Stimulated activated CD4-positive, alpha-beta T cell treated with anti-CD3 and anti-CD28 coated beads, Interleukin-4, amount 100 ng/mL, for 24 hours (primary cell): ENCODE measurements around the gene SH3RF1.

ENCODE experiments used
- DNase-seq: peaks from one replicate; pipeline ENCODE4 v3.0.0-alpha.2; 2020

SH3RF1 gene

GRCh38 chr4:169274033-169274432 is 3.3 kb upstream of the SH3RF1 start:
- no peak for DNase-seq

GRCh38 chr4:169272265-169272886 is 1.6 kb upstream of the SH3RF1 start:
- DNase-seq, result no peak

GRCh38 chr4:169271692-169272007 is 894 bp upstream of the SH3RF1 start:
- no peak for DNase-seq

- no peak for DNase-seq
These were observed 593 bp downstream of the SH3RF1 start for GRCh38 chr4:169269916-169270809.

GRCh38 chr4:169268951-169269760 is 1.6 kb downstream of the SH3RF1 start:
- no peak for DNase-seq

GRCh38 chr4:169267070-169267469 is 3.7 kb downstream of the SH3RF1 start:
- DNase-seq, result no peak

- DNase-seq, result no peak
These were observed 4.1 kb downstream of the SH3RF1 start for GRCh38 chr4:169266661-169267060.

GRCh38 chr4:169266081-169266480 is 4.7 kb downstream of the SH3RF1 start:
- no peak for DNase-seq

GRCh38 chr4:169263791-169264392 is 6.9 kb downstream of the SH3RF1 start:
- no peak for DNase-seq

GRCh38 chr4:169260217-169260866 is 10.4 kb downstream of the SH3RF1 start:
- DNase-seq, result no peak

- no peak for DNase-seq
These were observed 11.5 kb downstream of the SH3RF1 start for GRCh38 chr4:169259271-169259670.

- no peak for DNase-seq
These were observed 12.6 kb downstream of the SH3RF1 start for GRCh38 chr4:169258141-169258540.

GRCh38 chr4:169256856-169257761 is 13.6 kb downstream of the SH3RF1 start:
- no peak for DNase-seq

GRCh38 chr4:169256101-169256612 is 14.6 kb downstream of the SH3RF1 start:
- no peak for DNase-seq

- no peak for DNase-seq
These were observed 16.2 kb downstream of the SH3RF1 start for GRCh38 chr4:169254546-169254983.

- no peak for DNase-seq
These were observed 16.9 kb downstream of the SH3RF1 start for GRCh38 chr4:169253904-169254303.

GRCh38 chr4:169253113-169253671 is 17.6 kb downstream of the SH3RF1 start:
- DNase-seq, result no peak

- no peak for DNase-seq
These were observed 18.2 kb downstream of the SH3RF1 start for GRCh38 chr4:169252339-169253112.

GRCh38 chr4:169251291-169252235 is 19.2 kb downstream of the SH3RF1 start:
- DNase-seq, result no peak
